Measurements from ENCODE around the gene NBAS.

GRCh38 chr2:15591692-15592463, 30.7 kb upstream of the NBAS start, which contains the start of gene DDX1:
- 0 out of 2 replicates have a peak, but pooled peaks have one; percentile 16 for TF ChIP-seq CTCF (conservative IDR thresholded peaks at IDR 0.05; ENCODE audit: low read length)
- no peak for TF ChIP-seq EZH2phosphoT487 (IDR thresholded peaks at IDR 0.05; ENCODE audit: borderline replicate concordance, low read depth, low read length)

Data from OCI-LY7 (cell line).